SU-DHL-6 (cell line): ENCODE measurements around the gene PGPEP1.

Experiments
- CTCF ChIP-seq: fragments of 200-600 bp; sonication (generic); IDR thresholded peaks from one replicate; pipeline ENCODE4 v1.5.1; 2017; ENCODE audit warnings: antibody characterized with exemption, mild to moderate bottlenecking, low read length, moderate library complexity; ENCODE audit not compliant: insufficient read depth, poor library complexity, severe bottlenecking
- EZH2phosphoT487 ChIP-seq: fragments of 200-600 bp; sonication (generic), shearing (Covaris generic); conservative IDR thresholded peaks from 2 replicates; pipeline ENCODE4 v1.6.1; 2018; ENCODE audit warnings: mild to moderate bottlenecking, antibody characterized with exemption, low read length, moderate library complexity, mixed read lengths

DNA sequence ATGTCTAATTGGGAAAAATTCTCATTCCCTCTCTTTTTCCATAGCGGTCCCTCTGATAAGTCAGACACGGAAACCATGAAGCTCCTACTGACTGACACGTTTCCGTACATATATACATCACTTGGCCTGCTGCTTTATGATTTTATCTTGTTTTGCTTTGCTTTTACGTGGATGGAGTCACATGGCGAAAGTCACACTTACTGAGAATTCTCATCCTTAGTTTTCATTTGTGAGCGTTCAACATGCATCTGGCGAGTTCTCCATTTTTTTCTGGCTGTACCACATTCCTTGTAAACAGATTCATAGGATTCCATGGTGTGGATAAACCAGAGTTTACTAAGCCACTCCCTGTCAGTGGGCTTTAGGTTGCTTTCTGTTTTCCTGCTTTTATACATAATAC is 21.2 kb downstream of the PGPEP1 start:
- TF ChIP-seq CTCF (no peak), EZH2phosphoT487 (no peak)
